ENCODE results near the gene C16orf78. TPM values are rescaled to one million over a fixed set of nuclear protein-coding genes. Genes with fewer than 3 reads are reported as not detected.

The C16orf78 gene
- total and polyA plus RNA-seq, 2 donors (not counting 1 experiment from before 2014, with no cell fraction given), result not detected

DNA sequence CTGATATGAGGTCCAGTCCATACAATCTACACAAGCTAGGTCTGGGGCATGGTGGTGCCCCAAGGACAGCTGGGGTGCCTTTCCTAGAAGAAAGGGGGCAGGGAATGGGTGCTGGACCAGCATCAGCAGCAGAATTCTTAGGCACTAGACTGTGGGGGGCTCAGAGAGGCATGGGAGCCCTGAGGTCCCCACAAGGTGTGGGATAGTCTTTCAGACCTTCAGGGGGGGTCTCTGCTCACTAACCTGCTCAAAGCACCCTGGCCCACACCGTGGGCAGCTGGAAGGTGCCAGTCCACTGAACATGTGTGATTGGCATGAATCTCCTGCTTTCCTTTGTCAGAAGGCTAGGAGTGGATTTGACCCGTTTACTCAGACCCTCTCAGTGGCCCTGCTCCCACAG, 26.1 kb upstream of the C16orf78 start:
- no peak overlapping the region for H3K4me3 ChIP-seq (replicated peaks in 1 of 4; ENCODE audit: control extremely low read depth in 1 of 4, insufficient read depth in 1 of 4, low read depth in 3 of 4, low read length in 4 of 4)
- H3K27ac ChIP-seq (ENCODE audit: insufficient read depth, low read length), result no peak overlapping the region
- H2AFZ ChIP-seq (ENCODE audit: low read length), result no peak overlapping the region

DNA sequence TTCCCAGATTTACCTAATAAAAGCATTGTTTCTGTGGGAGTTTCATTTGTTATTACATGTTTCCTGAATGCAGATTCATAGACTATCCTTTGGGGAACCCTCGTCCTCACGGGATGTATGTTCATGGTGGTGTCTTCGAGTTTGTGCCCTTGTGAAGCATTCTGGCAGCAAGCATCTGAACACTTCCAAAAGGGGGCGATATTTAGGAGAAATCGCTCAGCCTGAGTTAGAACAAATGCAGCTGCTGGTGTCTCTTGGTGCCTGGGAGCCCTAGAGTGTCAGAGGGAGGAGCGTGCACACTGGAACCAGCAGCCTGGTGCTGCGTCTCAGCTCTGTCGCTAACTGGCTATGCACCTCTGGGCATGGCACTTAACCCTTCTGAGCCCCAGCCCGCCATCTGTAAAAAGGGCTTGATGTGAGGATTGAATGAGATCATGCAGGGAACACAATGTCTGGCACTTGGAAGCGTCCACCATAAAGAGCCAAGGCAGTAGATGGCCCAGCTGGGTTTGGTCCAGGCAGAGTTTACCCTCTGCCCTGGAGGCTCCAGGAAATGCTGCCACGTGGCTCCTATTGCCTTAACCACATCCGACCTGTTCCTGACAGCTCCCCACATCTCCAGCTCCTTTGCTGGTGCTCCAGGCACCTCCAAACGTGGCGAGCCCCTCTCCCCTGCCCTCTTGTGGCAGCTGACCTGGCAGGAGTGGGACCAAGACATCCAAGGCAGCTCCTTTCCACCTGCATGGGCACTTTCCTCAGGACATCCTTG, 25.0 kb upstream of the C16orf78 start:
- Histone ChIP-seq H3K9ac (ENCODE audit: insufficient read depth, low read length) (no peak overlapping the region), H3K27ac (ENCODE audit: insufficient read depth, low read length) (no peak overlapping the region), H3K4me3 (replicated peaks in 1 of 4; ENCODE audit: control extremely low read depth in 1 of 4, insufficient read depth in 1 of 4, low read depth in 3 of 4, low read length in 4 of 4) (no peak overlapping the region), H3K79me2 (ENCODE audit: control insufficient read depth, insufficient read depth, low read length) (no peaks in the 10 kb centered on the region), H3K4me2 (ENCODE audit: extremely low read depth, insufficient read depth, low read length) (no peak overlapping the region), H3K36me3 (ENCODE audit: control insufficient read depth, insufficient read depth, low read length) (no peaks in the 10 kb centered on the region), H3K9me3 (ENCODE audit: control insufficient read depth, insufficient read depth, low read depth, low read length) (no peaks in the 10 kb centered on the region), H3K27me3 (ENCODE audit: control insufficient read depth, insufficient read depth, low read length) (no peaks in the 10 kb centered on the region), H2AFZ (ENCODE audit: low read length) (no peak overlapping the region), H3K4me1 (ENCODE audit: control insufficient read depth, extremely low read depth, insufficient read depth, low read length) (no peaks in the 10 kb centered on the region), H4K20me1 (ENCODE audit: control insufficient read depth, extremely low read depth, insufficient read depth, low read length) (no peaks in the 10 kb centered on the region)
- DNase-seq (ENCODE audit: low read depth in 2 of 2), result no peak
- TF ChIP-seq, protein P1, sequence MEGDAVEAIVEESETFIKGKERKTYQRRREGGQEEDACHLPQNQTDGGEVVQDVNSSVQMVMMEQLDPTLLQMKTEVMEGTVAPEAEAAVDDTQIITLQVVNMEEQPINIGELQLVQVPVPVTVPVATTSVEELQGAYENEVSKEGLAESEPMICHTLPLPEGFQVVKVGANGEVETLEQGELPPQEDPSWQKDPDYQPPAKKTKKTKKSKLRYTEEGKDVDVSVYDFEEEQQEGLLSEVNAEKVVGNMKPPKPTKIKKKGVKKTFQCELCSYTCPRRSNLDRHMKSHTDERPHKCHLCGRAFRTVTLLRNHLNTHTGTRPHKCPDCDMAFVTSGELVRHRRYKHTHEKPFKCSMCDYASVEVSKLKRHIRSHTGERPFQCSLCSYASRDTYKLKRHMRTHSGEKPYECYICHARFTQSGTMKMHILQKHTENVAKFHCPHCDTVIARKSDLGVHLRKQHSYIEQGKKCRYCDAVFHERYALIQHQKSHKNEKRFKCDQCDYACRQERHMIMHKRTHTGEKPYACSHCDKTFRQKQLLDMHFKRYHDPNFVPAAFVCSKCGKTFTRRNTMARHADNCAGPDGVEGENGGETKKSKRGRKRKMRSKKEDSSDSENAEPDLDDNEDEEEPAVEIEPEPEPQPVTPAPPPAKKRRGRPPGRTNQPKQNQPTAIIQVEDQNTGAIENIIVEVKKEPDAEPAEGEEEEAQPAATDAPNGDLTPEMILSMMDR (conservative IDR thresholded peaks at IDR 0.05 in 1 of 2, IDR thresholded peaks at IDR 0.05 in 1 of 2; ENCODE audit: low read depth in 1 of 2, low read length in 2 of 2), result no peak
- no peak for TF ChIP-seq EZH2 (IDR thresholded peaks at IDR 0.05; ENCODE audit: low read length, missing control alignments)

More for the DNA sequence above, 26.1 kb upstream of the C16orf78 start:
- no peak overlapping the region for H3K9ac ChIP-seq (ENCODE audit: insufficient read depth, low read length)
- H4K20me1 ChIP-seq (ENCODE audit: control insufficient read depth, extremely low read depth, insufficient read depth, low read length), result no peaks in the 10 kb centered on the region
- H3K4me1 ChIP-seq (ENCODE audit: control insufficient read depth, extremely low read depth, insufficient read depth, low read length), result no peaks in the 10 kb centered on the region
- H3K9me3 ChIP-seq (ENCODE audit: control insufficient read depth, insufficient read depth, low read depth, low read length), result no peaks in the 10 kb centered on the region
- H3K36me3 ChIP-seq (ENCODE audit: control insufficient read depth, insufficient read depth, low read length), result no peaks in the 10 kb centered on the region
- no peaks in the 10 kb centered on the region for H3K79me2 ChIP-seq (ENCODE audit: control insufficient read depth, insufficient read depth, low read length)
- DNase-seq (ENCODE audit: low read depth in 2 of 2), result no peak
- H3K4me2 ChIP-seq (ENCODE audit: extremely low read depth, insufficient read depth, low read length), result no peak overlapping the region
- no peaks in the 10 kb centered on the region for H3K27me3 ChIP-seq (ENCODE audit: control insufficient read depth, insufficient read depth, low read length)
- TF ChIP-seq EZH2 (IDR thresholded peaks at IDR 0.05; ENCODE audit: low read length, missing control alignments), result no peak
- TF ChIP-seq, protein P1 (conservative IDR thresholded peaks at IDR 0.05 in 1 of 2, IDR thresholded peaks at IDR 0.05 in 1 of 2; ENCODE audit: low read depth in 1 of 2, low read length in 2 of 2), result no peak

DNA sequence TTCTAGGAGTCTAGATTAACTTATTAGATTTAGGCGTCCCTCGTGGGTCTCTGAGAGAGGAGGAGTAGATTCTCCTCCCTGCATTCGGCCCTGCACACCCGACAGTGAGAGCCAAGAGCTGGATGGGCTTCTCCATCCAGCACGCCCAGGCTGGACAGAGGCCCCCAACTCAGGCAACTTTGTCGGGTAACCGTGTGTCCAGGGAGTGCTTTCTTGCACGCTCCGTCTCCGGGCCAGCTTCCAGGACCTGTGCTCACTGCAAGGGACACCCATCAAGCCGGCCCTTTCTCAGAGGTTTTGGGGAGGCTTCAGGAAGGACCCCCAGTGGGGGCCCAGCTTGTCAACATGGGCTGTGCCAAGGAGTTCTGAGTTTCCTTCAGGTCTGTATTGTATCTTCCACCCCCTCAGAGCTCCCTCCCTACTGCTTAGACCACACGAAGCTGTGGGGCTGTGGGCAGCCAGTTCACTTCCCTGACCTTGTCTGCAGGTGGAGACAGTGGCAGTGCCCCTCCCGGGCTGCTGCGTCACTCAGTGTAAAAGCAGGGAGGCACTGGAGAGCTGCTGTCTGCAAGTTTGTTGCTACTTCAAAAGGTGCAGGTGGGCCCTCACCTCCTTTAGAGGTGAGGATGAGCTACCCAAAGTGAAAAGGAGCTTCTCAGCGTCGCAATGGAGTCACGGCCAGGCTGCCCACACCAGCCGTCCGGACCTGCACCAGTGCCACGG, 24.0 kb upstream of the C16orf78 start:
- no peak for DNase-seq (ENCODE audit: low read depth in 2 of 2)
- TF ChIP-seq, protein P1 (conservative IDR thresholded peaks at IDR 0.05 in 1 of 2, IDR thresholded peaks at IDR 0.05 in 1 of 2; ENCODE audit: low read depth in 1 of 2, low read length in 2 of 2), result no peak
- TF ChIP-seq EZH2 (IDR thresholded peaks at IDR 0.05; ENCODE audit: low read length, missing control alignments), result no peak
- no peaks in the 10 kb centered on the region for H3K36me3 ChIP-seq (ENCODE audit: control insufficient read depth, insufficient read depth, low read length)
- no peak overlapping the region for H3K4me2 ChIP-seq (ENCODE audit: extremely low read depth, insufficient read depth, low read length)
- no peaks in the 10 kb centered on the region for H3K27me3 ChIP-seq (ENCODE audit: control insufficient read depth, insufficient read depth, low read length)
- H2AFZ ChIP-seq (ENCODE audit: low read length), result no peak overlapping the region
- H4K20me1 ChIP-seq (ENCODE audit: control insufficient read depth, extremely low read depth, insufficient read depth, low read length), result no peaks in the 10 kb centered on the region
- H3K27ac ChIP-seq (ENCODE audit: insufficient read depth, low read length), result no peak overlapping the region
- H3K4me3 ChIP-seq (replicated peaks in 1 of 4; ENCODE audit: control extremely low read depth in 1 of 4, insufficient read depth in 1 of 4, low read depth in 3 of 4, low read length in 4 of 4), result no peak overlapping the region
- no peak overlapping the region for H3K9ac ChIP-seq (ENCODE audit: insufficient read depth, low read length)
- H3K9me3 ChIP-seq (ENCODE audit: control insufficient read depth, insufficient read depth, low read depth, low read length), result no peaks in the 10 kb centered on the region
- H3K4me1 ChIP-seq (ENCODE audit: control insufficient read depth, extremely low read depth, insufficient read depth, low read length), result no peaks in the 10 kb centered on the region
- H3K79me2 ChIP-seq (ENCODE audit: control insufficient read depth, insufficient read depth, low read length), result no peaks in the 10 kb centered on the region
